GM12873 (cell line): Measurements from ENCODE around the gene DERL3.

Experiments used
- CTCF ChIP-seq: IDR thresholded peaks from 2 replicates; pipeline ENCODE4 v1.5.1; 2012; ENCODE audit warnings: low read depth, mild to moderate bottlenecking, moderate library complexity, low read length, control low read depth; ENCODE audit not compliant: insufficient read depth; ENCODE audit errors: missing control alignments

The DERL3 gene

DNA sequence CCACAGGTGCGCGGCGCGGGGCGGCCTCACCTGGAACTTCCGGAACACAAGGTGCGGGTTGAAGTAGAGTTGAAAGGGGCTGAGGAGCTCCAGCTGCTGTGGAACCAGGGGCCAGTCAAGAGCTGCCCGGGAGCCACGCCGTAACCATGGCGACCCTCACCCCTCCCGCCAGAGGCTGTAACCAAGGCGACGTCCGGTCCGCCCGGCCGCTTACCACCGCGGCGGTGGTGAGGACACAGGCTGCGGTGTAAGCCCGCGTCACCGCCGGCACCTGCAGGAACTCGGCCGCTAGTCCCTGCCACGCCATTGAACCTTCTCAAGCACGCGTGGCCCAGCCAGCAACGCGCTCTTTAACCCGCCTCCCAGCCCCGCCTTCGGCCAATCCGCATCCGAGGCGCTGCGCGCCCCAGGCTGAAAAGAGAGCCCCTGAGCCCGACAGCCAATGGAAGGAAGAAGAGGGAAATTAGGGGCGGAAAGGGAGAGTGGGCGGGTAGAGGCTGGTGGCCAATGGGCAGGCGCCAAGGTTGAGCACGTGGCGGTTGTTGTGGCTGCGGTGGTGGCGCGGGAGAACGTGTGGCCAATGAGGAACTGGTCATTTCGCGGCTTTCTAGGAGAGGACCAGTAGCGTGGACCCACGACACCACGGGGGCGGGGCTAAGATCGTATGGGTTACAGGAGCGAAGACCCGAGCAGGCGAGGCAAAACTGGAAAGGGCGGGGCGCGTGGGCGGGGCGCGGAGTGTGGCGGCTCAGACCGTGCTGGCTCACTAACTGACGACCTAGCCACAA lies at the start of gene DERL3:
DERL3 (minus strand) TSS at position 326 of the 788 bp plus-strand sequence; CDS start at position 307, 19 bp downstream.
- TF ChIP-seq CTCF = no peak

DNA sequence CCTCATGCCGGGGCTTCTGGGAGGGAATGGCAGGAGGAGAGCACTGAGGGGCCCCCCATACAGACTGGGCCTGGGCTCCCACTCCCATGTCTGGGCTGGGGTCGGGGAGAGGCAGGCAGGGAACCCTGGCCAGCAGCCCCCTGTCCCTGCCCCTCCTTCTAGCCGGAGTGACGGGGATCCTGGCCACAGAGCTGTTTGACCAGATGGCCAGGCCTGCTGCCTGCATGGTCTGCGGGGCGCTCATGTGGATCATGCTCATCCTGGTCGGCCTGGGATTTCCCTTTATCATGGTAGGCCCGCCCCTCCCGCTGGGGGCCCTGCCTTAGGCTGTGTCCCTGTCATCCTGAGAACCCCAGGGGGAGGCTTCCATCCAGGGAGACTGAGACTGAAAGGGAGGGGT lies 45.3 kb upstream of the DERL3 start:
- no peak for TF ChIP-seq CTCF

- TF ChIP-seq CTCF = no peak
These were observed 44.9 kb upstream of the DERL3 start for GRCh38 chr22:23883658-23884057.

DNA sequence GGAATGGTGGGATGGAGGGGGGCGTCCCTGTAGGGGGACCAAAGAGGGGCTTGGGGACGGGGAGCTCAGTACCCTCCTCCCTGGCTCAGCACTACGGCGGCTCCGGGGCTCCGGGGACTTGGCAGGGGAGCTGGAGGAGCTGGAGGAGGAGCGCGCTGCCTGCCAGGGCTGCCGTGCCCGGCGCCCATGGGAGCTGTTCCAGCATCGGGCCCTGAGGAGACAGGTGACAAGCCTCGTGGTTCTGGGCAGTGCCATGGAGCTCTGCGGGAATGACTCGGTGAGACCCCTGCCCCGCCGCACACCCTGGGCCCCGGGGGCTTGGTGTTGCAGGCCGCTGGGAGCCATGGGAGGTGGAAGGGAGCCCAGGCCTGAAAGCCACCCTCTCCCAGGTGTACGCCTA lies 43.6 kb upstream of the DERL3 start:
- TF ChIP-seq CTCF = no peak

DNA sequence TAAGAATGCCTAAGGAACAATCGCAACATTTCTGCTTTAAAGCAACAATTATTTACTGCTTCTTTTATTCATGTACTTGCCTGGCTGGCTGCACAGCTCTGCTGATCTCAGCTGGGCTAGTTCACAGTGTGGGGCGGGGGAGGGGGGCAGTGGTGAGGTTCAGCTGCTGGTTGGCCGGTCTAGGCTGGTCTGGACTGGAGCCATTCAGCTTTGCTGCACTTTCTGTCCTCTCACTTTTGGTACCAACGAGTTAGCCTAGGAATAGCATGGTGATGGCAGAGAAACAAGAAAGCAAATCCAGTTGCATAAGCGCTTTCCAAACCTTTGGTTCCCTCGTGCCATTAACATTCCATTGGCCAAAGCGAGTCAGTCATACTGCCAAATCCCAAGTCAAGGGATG lies 39.4 kb upstream of the DERL3 start:
- TF ChIP-seq CTCF = no peak

DNA sequence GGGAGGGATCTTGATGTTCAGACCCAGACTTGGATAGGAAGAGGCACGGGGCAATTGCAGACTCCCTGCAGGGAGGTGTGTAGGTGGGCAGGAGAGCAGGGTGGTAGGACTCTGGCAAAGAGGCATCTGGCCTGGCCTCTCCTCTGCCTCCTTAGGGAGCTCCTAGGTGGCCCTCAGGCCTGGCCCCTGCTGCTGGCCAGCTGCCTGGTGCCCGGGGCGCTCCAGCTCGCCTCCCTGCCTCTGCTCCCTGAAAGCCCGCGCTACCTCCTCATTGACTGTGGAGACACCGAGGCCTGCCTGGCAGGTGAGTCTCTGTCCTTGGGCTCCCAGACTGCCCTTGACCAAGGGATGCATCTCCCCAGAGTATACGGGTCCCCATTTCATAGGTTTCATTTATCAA lies 38.8 kb upstream of the DERL3 start:
- no peak for TF ChIP-seq CTCF

GRCh38 chr22:23875801-23876200 lies 37.0 kb upstream of the DERL3 start:
- TF ChIP-seq CTCF = no peak
